Breast epithelium (tissue), 4 donors: ENCODE data around the gene DSG2. TPM values are rescaled to one million over a fixed set of nuclear protein-coding genes. Genes with fewer than 3 reads are reported as not detected.

Source experiments
- DNase-seq, 2 donors: peaks; one replicate each; pipeline ENCODE4 v3.0.0-alpha.2; 2019; ENCODE audit warnings: low spot score in 2 of 2
- H3K27ac ChIP-seq, 2 donors: fragments of 200-600 bp; sonication (generic) in 1 of 2; one replicate each; pipeline ENCODE4 v1.5.1; 2016 to 2019; ENCODE audit warnings: mild to moderate bottlenecking in 1 of 2
- H3K27me3 ChIP-seq, 2 donors: fragments of 200-600 bp; sonication (generic) in 1 of 2; one replicate each; pipeline versions ENCODE4 v1.5.1 to v1.6.0; 2017 to 2019; ENCODE audit warnings: control low read depth in 1 of 2, mild to moderate bottlenecking in 1 of 2
- H3K36me3 ChIP-seq: fragments of 200-600 bp; one replicate; pipeline ENCODE4 v1.5.1; 2019
- H3K4me1 ChIP-seq, 2 donors: fragments of 200-600 bp; sonication (generic); one replicate each; pipeline ENCODE4 v1.5.1; 2016 to 2019; ENCODE audit warnings: control low read depth in 1 of 2
- H3K4me3 ChIP-seq, 3 donors: fragments of 200-600 bp; sonication (generic); 1 replicate in 2 of 3; 2 replicates in 1 of 3; pipeline ENCODE4 v1.5.1; 2016 to 2019; ENCODE audit warnings: mild to moderate bottlenecking in 3 of 3, moderate library complexity in 2 of 3
- H3K9me3 ChIP-seq, 2 donors: fragments of 200-600 bp; sonication (generic) in 1 of 2; one replicate each; pipeline ENCODE4 v1.5.1; 2016 to 2019; ENCODE audit warnings: control low read depth in 1 of 2
- CTCF ChIP-seq, 3 donors: fragments of 450-650 bp; IDR thresholded peaks; one replicate each; pipeline ENCODE4 v1.5.1; 2016 to 2017; ENCODE audit warnings: antibody characterized with exemption in 3 of 3, mild to moderate bottlenecking in 3 of 3, moderate library complexity in 3 of 3
- POLR2A ChIP-seq: fragments of 450-650 bp; IDR thresholded peaks from one replicate; pipeline ENCODE4 v1.6.1; 2016; ENCODE audit warnings: antibody characterized with exemption, mild to moderate bottlenecking, moderate library complexity
- POLR2AphosphoS5 ChIP-seq, 3 donors: sonication (generic); formaldehyde crosslinking; IDR thresholded peaks; one replicate each; pipeline ENCODE4 v1.6.1; 2017; ENCODE audit warnings: antibody characterized with exemption in 3 of 3
- intact Hi-C: fragments of 100-400 bp; cut with DNase I; formaldehyde crosslinking; loops from one replicate; pipeline ENCODE4 v1.15.1; 2023; ENCODE audit warnings: low total_unique reads
- total RNA-seq, 3 donors: library from RNA; depleted of rRNA; stranded (reverse); fragments of >200 nt; gene quantifications; one replicate each; pipeline ENCODE4 v1.1.0, GENCODE V29; 2016

DSG2 gene
- total RNA-seq, 3 donors from 2014 or later: 14.1 to 125 (median 61.3) TPM

DNA sequence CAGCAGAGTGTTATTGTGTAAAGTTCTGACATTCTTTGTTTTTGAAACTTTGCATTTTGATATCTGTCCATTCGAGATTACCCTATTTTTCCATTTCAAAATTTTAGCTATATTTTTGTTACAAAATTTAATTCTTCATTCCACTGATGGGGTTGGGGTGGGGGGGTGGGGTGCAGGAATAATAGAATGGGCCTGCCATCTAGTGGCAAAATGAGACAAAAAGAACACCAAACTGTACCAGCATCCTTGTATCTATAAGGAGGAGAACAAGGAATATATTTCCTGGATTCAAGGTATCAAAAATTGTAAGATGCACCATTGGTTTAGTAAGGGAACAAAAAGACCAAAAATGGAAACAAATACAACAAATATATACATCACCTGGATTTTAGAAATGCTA is 65.8 kb downstream of the DSG2 start:
- H3K27ac ChIP-seq: no peak overlapping the region
- intact Hi-C loops: no loop called here
- DNase-seq: no peak
- TF ChIP-seq POLR2A (no peak), POLR2AphosphoS5 (IDR thresholded peaks at IDR 0.05) (no peak), CTCF (IDR thresholded peaks at IDR 0.05) (no peak)
- H3K27me3 ChIP-seq: no peaks in the 10 kb centered on the region
- H3K4me3 ChIP-seq: no peak overlapping the region
- H3K9me3 ChIP-seq: no peaks in the 10 kb centered on the region
- H3K36me3 ChIP-seq: no peaks in the 10 kb centered on the region
- H3K4me1 ChIP-seq: no peaks in the 10 kb centered on the region

DNA sequence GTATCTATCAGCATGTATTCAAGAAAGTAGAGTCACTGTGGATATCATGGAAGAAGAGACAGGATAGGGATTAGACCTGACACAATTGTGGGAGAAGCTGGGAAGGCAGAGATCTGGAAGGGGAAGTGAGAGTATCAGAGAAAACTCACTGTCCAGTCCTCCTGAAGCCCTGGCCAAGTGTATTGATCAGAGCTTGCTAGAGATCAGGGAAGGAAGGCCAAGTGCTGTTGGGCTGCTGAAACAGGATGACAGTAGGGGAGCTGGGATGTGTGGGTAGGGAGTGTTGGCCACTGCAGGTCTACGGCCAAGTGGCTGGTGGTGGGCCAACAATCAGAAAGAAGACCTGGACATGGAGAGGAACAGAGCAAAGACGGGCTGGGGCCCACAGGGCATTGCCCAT is 67.4 kb downstream of the DSG2 start:
- Histone ChIP-seq H3K27ac (no peak overlapping the region), H3K9me3 (no peaks in the 10 kb centered on the region), H3K27me3 (no peaks in the 10 kb centered on the region), H3K36me3 (no peaks in the 10 kb centered on the region), H3K4me3 (no peak overlapping the region), H3K4me1 (no peaks in the 10 kb centered on the region)
- no peak for DNase-seq
- intact Hi-C loops: no loop called here
- TF ChIP-seq POLR2A (no peak), CTCF (IDR thresholded peaks at IDR 0.05) (no peak), POLR2AphosphoS5 (IDR thresholded peaks at IDR 0.05) (no peak)

GRCh38 chr18:31565782-31566512 is 68.0 kb downstream of the DSG2 start:
- H3K27ac ChIP-seq: no peak overlapping the region
- H3K4me3 ChIP-seq: no peak overlapping the region
- DNase-seq: no peak
- no peaks in the 10 kb centered on the region for H3K36me3 ChIP-seq
- H3K9me3 ChIP-seq: no peaks in the 10 kb centered on the region
- no peaks in the 10 kb centered on the region for H3K27me3 ChIP-seq
- intact Hi-C loops: no loop called here
- no peaks in the 10 kb centered on the region for H3K4me1 ChIP-seq
- TF ChIP-seq POLR2AphosphoS5 (IDR thresholded peaks at IDR 0.05): no peak

- no peak for DNase-seq
- intact Hi-C loops: no loop called here
- Histone ChIP-seq H3K36me3 (no peaks in the 10 kb centered on the region), H3K4me1 (no peaks in the 10 kb centered on the region), H3K27me3 (no peaks in the 10 kb centered on the region), H3K4me3 (no peak overlapping the region), H3K27ac (no peak overlapping the region), H3K9me3 (no peaks in the 10 kb centered on the region)
- TF ChIP-seq POLR2AphosphoS5 (IDR thresholded peaks at IDR 0.05) (no peak), CTCF (IDR thresholded peaks at IDR 0.05) (no peak), POLR2A (no peak)
These were observed 68.8 kb downstream of the DSG2 start for GRCh38 chr18:31566576-31567306.

DNA sequence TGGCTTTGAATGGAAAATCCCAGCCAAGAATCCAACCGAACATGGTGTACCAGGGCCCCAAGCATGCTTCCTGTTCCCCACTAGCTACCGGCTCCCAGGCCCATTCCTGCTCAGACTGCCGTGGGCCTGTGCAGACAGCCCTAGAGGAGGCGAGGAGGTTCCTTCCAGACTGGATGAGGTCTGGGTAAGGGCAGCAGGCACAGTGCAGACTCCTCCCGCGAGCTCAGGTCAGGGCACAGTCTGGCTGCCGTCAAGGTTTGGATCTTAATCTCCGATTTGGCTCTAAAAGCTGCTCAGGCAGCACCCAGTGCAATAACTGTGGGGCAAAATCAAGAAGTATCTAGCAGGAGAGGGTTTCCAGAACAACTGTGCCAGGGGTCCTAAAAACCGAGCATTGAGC is 74.4 kb downstream of the DSG2 start:
- DNase-seq: no peak
- no peak for TF ChIP-seq POLR2A
- intact Hi-C loops: no loop called here
- H3K4me1 ChIP-seq: no peaks in the 10 kb centered on the region
- no peak overlapping the region for H3K4me3 ChIP-seq
- H3K36me3 ChIP-seq: no peaks in the 10 kb centered on the region
- H3K27me3 ChIP-seq: no peaks in the 10 kb centered on the region
- no peak overlapping the region for H3K27ac ChIP-seq
- no peaks in the 10 kb centered on the region for H3K9me3 ChIP-seq

DNA sequence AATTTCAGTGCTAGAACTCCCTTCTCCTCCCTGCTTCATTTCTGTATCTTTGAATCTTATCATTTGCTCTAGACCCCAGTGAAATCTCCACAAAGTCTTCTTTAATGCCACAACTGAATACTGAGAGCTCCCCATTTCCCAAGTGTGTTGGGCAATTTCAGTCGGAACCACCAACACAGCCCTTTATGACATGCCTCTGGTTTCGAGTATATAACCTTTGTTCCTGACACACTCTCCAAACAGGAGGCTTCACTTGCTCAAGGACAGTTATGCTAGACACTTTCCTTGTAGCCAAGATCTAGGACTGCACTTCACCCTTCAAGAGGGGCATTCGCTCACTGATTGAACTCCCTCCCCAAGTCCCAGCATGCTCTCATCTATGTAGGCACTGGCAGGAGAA is 75.1 kb downstream of the DSG2 start:
- intact Hi-C loops: no loop called here
- H3K4me3 ChIP-seq: no peak overlapping the region
- no peak for DNase-seq
- no peaks in the 10 kb centered on the region for H3K4me1 ChIP-seq
- no peak overlapping the region for H3K27ac ChIP-seq
- no peak for TF ChIP-seq POLR2AphosphoS5 (IDR thresholded peaks at IDR 0.05)
- no peak for TF ChIP-seq POLR2A
- no peak for TF ChIP-seq CTCF (IDR thresholded peaks at IDR 0.05)
- no peaks in the 10 kb centered on the region for H3K9me3 ChIP-seq
- H3K36me3 ChIP-seq: no peaks in the 10 kb centered on the region
- H3K27me3 ChIP-seq: no peaks in the 10 kb centered on the region
